Tibial artery (tissue), 4 donors: ENCODE data around the gene KCNQ4.

ENCODE experiments used
- DNase-seq, 2 donors: peaks; one replicate each; pipeline ENCODE4 v3.0.0-alpha.2; 2019
- H3K27ac ChIP-seq, 2 donors: fragments of 200-600 bp; sonication (generic) in 1 of 2; 1 replicate in 1 of 2; 2 replicates in 1 of 2; pipeline ENCODE4 v1.5.1; 2018 to 2019; ENCODE audit warnings: mild to moderate bottlenecking in 1 of 2
- H3K27me3 ChIP-seq, 2 donors: fragments of 200-600 bp; sonication (generic) in 1 of 2; one replicate each; pipeline versions ENCODE4 v1.5.1 to v1.6.0; 2016 to 2019
- H3K36me3 ChIP-seq, 3 donors: fragments of 200-600 bp; sonication (generic) in 2 of 3; one replicate each; pipeline ENCODE4 v1.5.1; 2016 to 2019; ENCODE audit warnings: mild to moderate bottlenecking in 2 of 3
- H3K4me1 ChIP-seq, 4 donors: fragments of 200-600 bp; sonication (generic) in 2 of 4; 1 replicate in 3 of 4; 2 replicates in 1 of 4; pipeline ENCODE4 v1.5.1; 2016 to 2019
- H3K4me3 ChIP-seq, 2 donors: fragments of 200-600 bp; sonication (generic) in 1 of 2; 1 replicate in 1 of 2; 2 replicates in 1 of 2; pipeline ENCODE4 v1.5.1; 2018 to 2019; ENCODE audit warnings: mild to moderate bottlenecking in 2 of 2
- H3K9me3 ChIP-seq, 3 donors: fragments of 200-600 bp; sonication (generic) in 1 of 3; one replicate each; pipeline ENCODE4 v1.5.1; 2016 to 2019
- intact Hi-C: fragments of 100-400 bp; cut with DNase I; formaldehyde crosslinking; loops from one replicate; pipeline ENCODE4 v1.15.0; 2023; ENCODE audit warnings: low total_unique reads
- TF ChIP-seq, protein P1 (sequence below), 2 experiments: fragments of 200-600 bp in 1 of 2; fragments of 450-650 bp in 1 of 2; IDR thresholded peaks; one replicate each; pipeline ENCODE4 v1.5.1; 2017 to 2019; ENCODE audit warnings: antibody characterized with exemption in 2 of 2, mild to moderate bottlenecking in 1 of 2, moderate library complexity in 1 of 2

The KCNQ4 gene

DNA sequence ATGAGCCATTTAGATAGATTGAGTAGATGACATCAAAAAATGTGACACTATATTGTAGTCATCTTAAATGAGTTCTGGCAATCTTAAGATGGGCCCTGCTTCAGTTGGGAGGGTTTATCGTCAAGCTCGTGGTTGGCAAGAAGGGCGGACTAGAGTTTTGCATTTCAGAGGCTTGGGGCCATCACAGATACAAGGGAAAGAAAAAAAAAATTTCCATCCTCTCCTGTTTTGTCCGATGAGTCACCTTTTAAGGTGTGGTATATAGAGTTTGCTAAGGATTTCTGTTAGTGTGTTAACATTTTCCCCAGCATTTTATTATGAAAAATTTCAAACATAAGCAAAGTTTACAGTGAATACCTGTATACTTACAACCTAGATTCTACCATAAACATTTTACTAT, 31.8 kb upstream of the KCNQ4 start:
- Histone ChIP-seq H3K4me3 (no peak overlapping the region), H3K27ac (no peak overlapping the region), H3K36me3 (peaks cover 54 to 64% (median 61%) of the 10 kb centered on the region in 3 donors), H3K9me3 (no peaks in the 10 kb centered on the region), H3K4me1 (no peaks in the 10 kb centered on the region), H3K27me3 (no peaks in the 10 kb centered on the region)
- TF ChIP-seq, protein P1, sequence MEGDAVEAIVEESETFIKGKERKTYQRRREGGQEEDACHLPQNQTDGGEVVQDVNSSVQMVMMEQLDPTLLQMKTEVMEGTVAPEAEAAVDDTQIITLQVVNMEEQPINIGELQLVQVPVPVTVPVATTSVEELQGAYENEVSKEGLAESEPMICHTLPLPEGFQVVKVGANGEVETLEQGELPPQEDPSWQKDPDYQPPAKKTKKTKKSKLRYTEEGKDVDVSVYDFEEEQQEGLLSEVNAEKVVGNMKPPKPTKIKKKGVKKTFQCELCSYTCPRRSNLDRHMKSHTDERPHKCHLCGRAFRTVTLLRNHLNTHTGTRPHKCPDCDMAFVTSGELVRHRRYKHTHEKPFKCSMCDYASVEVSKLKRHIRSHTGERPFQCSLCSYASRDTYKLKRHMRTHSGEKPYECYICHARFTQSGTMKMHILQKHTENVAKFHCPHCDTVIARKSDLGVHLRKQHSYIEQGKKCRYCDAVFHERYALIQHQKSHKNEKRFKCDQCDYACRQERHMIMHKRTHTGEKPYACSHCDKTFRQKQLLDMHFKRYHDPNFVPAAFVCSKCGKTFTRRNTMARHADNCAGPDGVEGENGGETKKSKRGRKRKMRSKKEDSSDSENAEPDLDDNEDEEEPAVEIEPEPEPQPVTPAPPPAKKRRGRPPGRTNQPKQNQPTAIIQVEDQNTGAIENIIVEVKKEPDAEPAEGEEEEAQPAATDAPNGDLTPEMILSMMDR (IDR thresholded peaks at IDR 0.05): no peak
- intact Hi-C loops: no loop called here
- DNase-seq: no peak

DNA sequence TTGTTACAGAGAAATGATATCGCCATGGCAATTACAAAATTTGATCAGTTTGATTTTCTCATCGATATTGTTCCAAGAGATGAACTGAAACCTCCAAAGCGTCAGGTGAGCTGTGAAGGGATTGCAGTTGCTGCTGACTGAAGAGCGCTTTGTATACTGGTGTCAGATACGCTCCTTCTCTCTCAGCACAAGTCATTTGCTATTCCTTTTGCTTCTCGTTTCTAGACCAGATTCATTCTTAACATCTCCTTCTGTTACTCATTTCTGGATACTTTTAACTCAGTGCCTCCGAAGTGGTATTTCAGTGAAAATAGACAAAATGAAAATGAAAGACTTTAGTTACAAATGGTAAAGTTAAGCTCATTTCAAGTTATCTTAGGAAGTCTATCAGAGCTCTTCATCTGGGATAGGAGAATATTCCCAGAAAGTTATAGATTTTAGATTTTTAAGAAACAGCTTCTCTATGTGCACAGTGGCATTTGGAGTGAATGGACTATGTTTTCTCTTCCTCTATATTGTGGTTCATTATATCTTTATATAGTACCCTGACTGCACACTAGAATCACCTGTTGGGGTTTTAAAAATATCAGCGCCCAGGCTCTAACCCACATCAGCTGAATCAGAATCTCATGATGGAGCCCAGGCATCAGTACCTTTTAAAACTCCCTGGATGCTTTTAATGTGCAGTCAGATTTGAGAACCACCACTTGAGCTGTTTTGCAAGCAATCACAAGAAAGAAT, 30.3 kb upstream of the KCNQ4 start:
- no peaks in the 10 kb centered on the region for H3K27me3 ChIP-seq
- H3K4me3 ChIP-seq: no peak overlapping the region
- H3K4me1 ChIP-seq: no peaks in the 10 kb centered on the region
- intact Hi-C loops: no loop called here
- TF ChIP-seq, protein P1 (IDR thresholded peaks at IDR 0.05): no peak
- no peak overlapping the region for H3K27ac ChIP-seq
- peaks cover 52 to 73% (median 70%) of the 10 kb centered on the region in 3 donors for H3K36me3 ChIP-seq
- DNase-seq: no peak
- H3K9me3 ChIP-seq: no peaks in the 10 kb centered on the region

DNA sequence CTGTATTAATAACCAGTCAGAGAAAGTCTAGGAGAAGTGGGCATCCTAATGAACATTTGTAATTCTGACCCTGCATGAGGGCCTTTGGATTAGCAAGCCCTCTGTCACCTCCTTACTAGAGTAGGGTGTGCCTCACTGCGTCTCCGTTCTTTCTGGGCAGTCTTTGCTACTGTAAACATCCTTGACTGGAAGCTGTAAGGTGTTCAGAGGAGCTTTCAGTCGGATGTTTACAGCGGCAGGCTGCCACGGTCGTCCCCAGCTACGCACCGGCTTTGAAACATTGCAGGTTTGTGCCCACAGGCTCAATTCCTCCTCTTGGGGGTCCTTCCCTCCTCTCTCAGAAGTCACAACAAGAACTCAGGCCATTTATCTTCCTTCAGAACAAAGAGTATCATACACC, 29.4 kb upstream of the KCNQ4 start:
- TF ChIP-seq, protein P1 (IDR thresholded peaks at IDR 0.05): no peak
- no peak overlapping the region for H3K4me3 ChIP-seq
- no peak overlapping the region for H3K27ac ChIP-seq
- no peak for DNase-seq
- no peaks in the 10 kb centered on the region for H3K9me3 ChIP-seq
- intact Hi-C loops: no loop called here
- H3K27me3 ChIP-seq: no peaks in the 10 kb centered on the region
- H3K36me3 ChIP-seq: peaks cover 53 to 73% (median 71%) of the 10 kb centered on the region in 3 donors
- H3K4me1 ChIP-seq: no peaks in the 10 kb centered on the region

DNA sequence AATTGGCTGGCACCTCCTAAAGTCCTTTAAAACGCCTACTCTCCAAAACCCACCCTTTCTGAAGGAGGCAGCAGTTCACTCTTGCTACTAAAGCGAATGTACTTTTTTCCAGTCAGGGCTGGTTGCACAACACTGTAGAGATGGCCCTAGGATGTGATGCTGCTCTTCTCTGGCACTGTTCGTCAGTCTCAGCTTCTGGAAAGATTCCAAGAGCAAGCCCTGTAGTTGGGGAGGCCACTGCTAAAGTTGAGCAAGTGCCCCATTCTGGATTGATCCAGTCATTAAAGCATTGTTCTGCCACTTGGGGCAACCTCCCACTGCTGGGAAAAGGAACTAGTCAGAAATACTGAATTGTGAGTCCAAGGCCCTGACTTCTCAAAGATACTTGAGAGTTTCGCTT, 28.5 kb upstream of the KCNQ4 start:
- H3K36me3 ChIP-seq: peaks cover 52 to 76% (median 72%) of the 10 kb centered on the region in 3 donors
- no peaks in the 10 kb centered on the region for H3K27me3 ChIP-seq
- intact Hi-C loops: no loop called here
- TF ChIP-seq, protein P1 (IDR thresholded peaks at IDR 0.05): no peak
- H3K4me3 ChIP-seq: no peak overlapping the region
- no peaks in the 10 kb centered on the region for H3K4me1 ChIP-seq
- peak in 1 of 2 donors; percentile 26 for DNase-seq
- no peak overlapping the region for H3K27ac ChIP-seq
- no peaks in the 10 kb centered on the region for H3K9me3 ChIP-seq

DNA sequence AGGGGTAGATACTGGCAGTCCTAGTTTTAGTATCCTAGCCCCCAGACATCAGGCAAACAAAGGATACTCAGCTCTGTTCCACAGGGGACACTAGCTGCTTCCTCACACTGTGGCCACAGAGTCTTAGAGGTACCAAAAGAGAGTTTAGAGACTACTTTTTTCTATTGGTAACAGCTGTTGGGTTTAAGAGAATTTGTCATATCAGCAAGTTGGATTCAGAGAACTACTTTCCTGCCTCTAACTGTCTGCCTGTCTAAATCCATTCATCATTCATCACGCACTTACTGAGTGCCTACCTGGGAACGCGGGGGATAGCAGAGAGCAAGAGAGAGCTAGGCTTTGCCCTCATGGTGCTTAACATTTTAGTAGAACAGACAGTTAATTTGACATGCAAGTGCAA, 27.1 kb upstream of the KCNQ4 start:
- no peak for DNase-seq
- no peaks in the 10 kb centered on the region for H3K9me3 ChIP-seq
- no peak overlapping the region for H3K4me3 ChIP-seq
- no peaks in the 10 kb centered on the region for H3K27me3 ChIP-seq
- peaks cover 49 to 84% (median 82%) of the 10 kb centered on the region in 3 donors for H3K36me3 ChIP-seq
- H3K27ac ChIP-seq: no peak overlapping the region
- TF ChIP-seq, protein P1 (IDR thresholded peaks at IDR 0.05): no peak
- intact Hi-C loops: no loop called here
- peaks cover 0 to 10% (median 5%) of the 10 kb centered on the region in 4 donors for H3K4me1 ChIP-seq
